ENCODE measurements around the gene KMT2B.

DNA sequence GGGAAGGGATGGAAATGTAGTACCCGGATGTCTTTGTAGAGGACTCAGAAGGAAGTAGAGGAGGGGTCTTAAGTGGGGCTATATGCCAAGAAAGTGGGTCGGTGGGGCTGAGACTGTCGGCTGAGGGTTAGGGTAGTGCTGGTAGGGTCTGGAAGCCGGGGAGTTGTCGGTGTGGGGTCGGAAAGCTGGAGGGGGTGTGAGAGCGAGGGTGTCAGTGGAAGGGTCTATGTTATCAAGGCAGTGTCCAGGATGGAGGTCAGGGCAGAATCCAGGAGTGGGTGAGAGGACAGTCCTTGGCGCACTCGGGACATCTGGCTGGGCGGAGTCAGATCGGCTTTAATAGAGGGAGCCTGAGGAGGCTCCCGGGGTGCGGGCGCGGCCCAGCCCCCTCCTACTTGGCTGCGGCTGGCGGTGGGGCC lies 37.3 kb downstream of the KMT2B start:
- TF ChIP-seq, protein P1, sequence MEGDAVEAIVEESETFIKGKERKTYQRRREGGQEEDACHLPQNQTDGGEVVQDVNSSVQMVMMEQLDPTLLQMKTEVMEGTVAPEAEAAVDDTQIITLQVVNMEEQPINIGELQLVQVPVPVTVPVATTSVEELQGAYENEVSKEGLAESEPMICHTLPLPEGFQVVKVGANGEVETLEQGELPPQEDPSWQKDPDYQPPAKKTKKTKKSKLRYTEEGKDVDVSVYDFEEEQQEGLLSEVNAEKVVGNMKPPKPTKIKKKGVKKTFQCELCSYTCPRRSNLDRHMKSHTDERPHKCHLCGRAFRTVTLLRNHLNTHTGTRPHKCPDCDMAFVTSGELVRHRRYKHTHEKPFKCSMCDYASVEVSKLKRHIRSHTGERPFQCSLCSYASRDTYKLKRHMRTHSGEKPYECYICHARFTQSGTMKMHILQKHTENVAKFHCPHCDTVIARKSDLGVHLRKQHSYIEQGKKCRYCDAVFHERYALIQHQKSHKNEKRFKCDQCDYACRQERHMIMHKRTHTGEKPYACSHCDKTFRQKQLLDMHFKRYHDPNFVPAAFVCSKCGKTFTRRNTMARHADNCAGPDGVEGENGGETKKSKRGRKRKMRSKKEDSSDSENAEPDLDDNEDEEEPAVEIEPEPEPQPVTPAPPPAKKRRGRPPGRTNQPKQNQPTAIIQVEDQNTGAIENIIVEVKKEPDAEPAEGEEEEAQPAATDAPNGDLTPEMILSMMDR (IDR thresholded peaks at IDR 0.05) = no peak
- TF ChIP-seq EZH2 (IDR thresholded peaks at IDR 0.05; ENCODE audit: borderline replicate concordance, insufficient read depth, low read depth, low read length, poor library complexity, severe bottlenecking) = no peak
